C4-2B (cell line): ENCODE measurements around the gene SLC24A3.

Source experiments
- H3K27ac ChIP-seq: fragments of 450-650 bp; 2 replicates; pipeline ENCODE4 v1.5.1; 2017
- CTCF ChIP-seq: fragments of 450-650 bp; conservative IDR thresholded peaks from 2 replicates; pipeline ENCODE4 v1.5.1; 2017; ENCODE audit warnings: mild to moderate bottlenecking
- ZFX ChIP-seq: fragments of 450-650 bp; IDR thresholded peaks from 2 replicates; pipeline ENCODE4 v1.6.1; 2017

SLC24A3 gene

GRCh38 chr20:19648024-19648423, 435.6 kb downstream of the SLC24A3 start:
- no peak overlapping the region for H3K27ac ChIP-seq
- TF ChIP-seq CTCF: no peak; the same call in 1 of the 2 replicates
- TF ChIP-seq ZFX: no peak

- no peak overlapping the region for H3K27ac ChIP-seq
- TF ChIP-seq CTCF: no peak
- no peak for TF ChIP-seq ZFX
Observed at GRCh38 chr20:19649041-19649440, 436.6 kb downstream of the SLC24A3 start.

GRCh38 chr20:19652591-19653026, 440.2 kb downstream of the SLC24A3 start:
- TF ChIP-seq CTCF (no peak), ZFX (no peak)

GRCh38 chr20:19653327-19653726, 440.9 kb downstream of the SLC24A3 start:
- no peak for TF ChIP-seq ZFX
- no peak for TF ChIP-seq CTCF
- H3K27ac ChIP-seq: no peak overlapping the region

More at GRCh38 chr20:19652591-19653026, 440.2 kb downstream of the SLC24A3 start:
- H3K27ac ChIP-seq: no peak overlapping the region

- no peak for TF ChIP-seq CTCF
- no peak for TF ChIP-seq ZFX
- H3K27ac ChIP-seq: no peak overlapping the region
Observed at GRCh38 chr20:19654921-19655320, 442.5 kb downstream of the SLC24A3 start.

- TF ChIP-seq ZFX (no peak), CTCF (no peak)
- no peak overlapping the region for H3K27ac ChIP-seq
Observed at GRCh38 chr20:19658137-19658536, 445.7 kb downstream of the SLC24A3 start.

GRCh38 chr20:19659448-19659847, 447.0 kb downstream of the SLC24A3 start:
- H3K27ac ChIP-seq: no peak overlapping the region
- TF ChIP-seq ZFX (no peak), CTCF (no peak)
